ENCODE measurements around the gene GAB1.

The GAB1 gene

DNA sequence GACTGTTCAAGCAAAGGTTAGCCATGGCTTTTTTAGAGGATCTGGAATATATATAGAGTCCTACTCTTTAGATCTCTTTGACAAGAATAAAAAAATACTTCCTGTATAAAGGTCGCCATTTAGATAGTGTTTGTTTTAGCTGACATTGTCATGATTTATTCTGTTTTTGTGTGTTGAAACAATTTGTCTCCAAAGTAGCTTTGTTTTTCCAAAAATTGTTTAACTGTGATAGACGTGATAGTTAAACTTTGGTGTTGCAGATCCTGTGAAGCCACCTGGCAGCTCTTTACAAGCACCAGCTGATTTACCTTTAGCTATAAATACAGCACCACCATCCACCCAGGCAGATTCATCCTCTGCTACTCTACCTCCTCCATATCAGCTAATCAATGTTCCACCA is 96.6 kb downstream of the GAB1 start:
- Histone ChIP-seq H4K20me1 (ENCODE audit: insufficient read depth, low read length) (no peaks in the 10 kb centered on the region), H2AFZ (ENCODE audit: low read length) (no peak overlapping the region)
- TF ChIP-seq, protein P1, sequence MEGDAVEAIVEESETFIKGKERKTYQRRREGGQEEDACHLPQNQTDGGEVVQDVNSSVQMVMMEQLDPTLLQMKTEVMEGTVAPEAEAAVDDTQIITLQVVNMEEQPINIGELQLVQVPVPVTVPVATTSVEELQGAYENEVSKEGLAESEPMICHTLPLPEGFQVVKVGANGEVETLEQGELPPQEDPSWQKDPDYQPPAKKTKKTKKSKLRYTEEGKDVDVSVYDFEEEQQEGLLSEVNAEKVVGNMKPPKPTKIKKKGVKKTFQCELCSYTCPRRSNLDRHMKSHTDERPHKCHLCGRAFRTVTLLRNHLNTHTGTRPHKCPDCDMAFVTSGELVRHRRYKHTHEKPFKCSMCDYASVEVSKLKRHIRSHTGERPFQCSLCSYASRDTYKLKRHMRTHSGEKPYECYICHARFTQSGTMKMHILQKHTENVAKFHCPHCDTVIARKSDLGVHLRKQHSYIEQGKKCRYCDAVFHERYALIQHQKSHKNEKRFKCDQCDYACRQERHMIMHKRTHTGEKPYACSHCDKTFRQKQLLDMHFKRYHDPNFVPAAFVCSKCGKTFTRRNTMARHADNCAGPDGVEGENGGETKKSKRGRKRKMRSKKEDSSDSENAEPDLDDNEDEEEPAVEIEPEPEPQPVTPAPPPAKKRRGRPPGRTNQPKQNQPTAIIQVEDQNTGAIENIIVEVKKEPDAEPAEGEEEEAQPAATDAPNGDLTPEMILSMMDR (IDR thresholded peaks at IDR 0.05; ENCODE audit: low read length) = no peak
- no peak for TF ChIP-seq EZH2 (IDR thresholded peaks at IDR 0.05; ENCODE audit: borderline replicate concordance, low read length)

DNA sequence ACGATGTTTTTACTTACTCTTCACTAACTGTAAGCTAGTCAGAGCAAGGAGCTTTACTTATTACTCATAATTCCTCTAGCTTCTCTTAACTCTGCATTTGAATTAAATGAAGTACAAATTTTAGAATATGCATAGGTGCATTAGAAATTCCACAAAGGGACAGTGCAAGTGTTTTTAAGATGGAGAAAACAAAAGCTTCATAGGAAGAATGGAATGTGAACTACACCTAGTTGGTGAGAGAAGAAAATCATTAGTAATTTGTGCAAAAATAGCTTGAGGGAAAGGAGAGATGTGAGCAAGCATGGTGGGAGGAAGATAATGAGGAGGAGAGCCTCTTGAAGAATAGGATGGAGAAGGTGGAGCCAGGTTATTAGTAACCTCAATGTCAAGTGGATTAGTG is 99.3 kb downstream of the GAB1 start:
- Histone ChIP-seq H3K4me1 (ENCODE audit: insufficient read depth, low read length, severe bottlenecking) (no peaks in the 10 kb centered on the region), H3K9me3 (ENCODE audit: low read length) (no peaks in the 10 kb centered on the region), H2AFZ (ENCODE audit: low read length) (no peak overlapping the region), H3K4me3 (ENCODE audit: low read depth, low read length, poor library complexity, severe bottlenecking) (no peak overlapping the region), H3K9me2 (ENCODE audit: low read depth, low read length) (no peaks in the 10 kb centered on the region), H3K27me3 (ENCODE audit: insufficient read depth, low read length) (no peaks in the 10 kb centered on the region), H3K9ac (ENCODE audit: low read length) (no peak overlapping the region), H4K20me1 (ENCODE audit: insufficient read depth, low read length) (no peaks in the 10 kb centered on the region), H3K36me3 (ENCODE audit: insufficient read depth, low read length) (no peaks in the 10 kb centered on the region), H3F3A (ENCODE audit: insufficient read depth, low read length) (no peaks in the 10 kb centered on the region), H3K79me2 (ENCODE audit: insufficient read depth, low read length) (no peaks in the 10 kb centered on the region), H3K27ac (ENCODE audit: low read depth, low read length, poor library complexity, severe bottlenecking) (no peak overlapping the region), H3K4me2 (ENCODE audit: low read length) (no peak overlapping the region)
- TF ChIP-seq EZH2 (IDR thresholded peaks at IDR 0.05; ENCODE audit: borderline replicate concordance, low read length) = no peak
- TF ChIP-seq, protein P1 (IDR thresholded peaks at IDR 0.05; ENCODE audit: low read length) = no peak

More for the DNA sequence above, 96.6 kb downstream of the GAB1 start:
- no peaks in the 10 kb centered on the region for H3K27me3 ChIP-seq (ENCODE audit: insufficient read depth, low read length)
- H3K27ac ChIP-seq (ENCODE audit: low read depth, low read length, poor library complexity, severe bottlenecking) = no peak overlapping the region
- no peaks in the 10 kb centered on the region for H3F3A ChIP-seq (ENCODE audit: insufficient read depth, low read length)
- H3K4me3 ChIP-seq (ENCODE audit: low read depth, low read length, poor library complexity, severe bottlenecking) = no peak overlapping the region
- H3K79me2 ChIP-seq (ENCODE audit: insufficient read depth, low read length) = no peaks in the 10 kb centered on the region
- H3K4me2 ChIP-seq (ENCODE audit: low read length) = no peak overlapping the region
- H3K4me1 ChIP-seq (ENCODE audit: insufficient read depth, low read length, severe bottlenecking) = no peaks in the 10 kb centered on the region
- H3K36me3 ChIP-seq (ENCODE audit: insufficient read depth, low read length) = no peaks in the 10 kb centered on the region
- H3K9me3 ChIP-seq (ENCODE audit: low read length) = no peaks in the 10 kb centered on the region
- H3K9me2 ChIP-seq (ENCODE audit: low read depth, low read length) = no peaks in the 10 kb centered on the region
- no peak overlapping the region for H3K9ac ChIP-seq (ENCODE audit: low read length)

DNA sequence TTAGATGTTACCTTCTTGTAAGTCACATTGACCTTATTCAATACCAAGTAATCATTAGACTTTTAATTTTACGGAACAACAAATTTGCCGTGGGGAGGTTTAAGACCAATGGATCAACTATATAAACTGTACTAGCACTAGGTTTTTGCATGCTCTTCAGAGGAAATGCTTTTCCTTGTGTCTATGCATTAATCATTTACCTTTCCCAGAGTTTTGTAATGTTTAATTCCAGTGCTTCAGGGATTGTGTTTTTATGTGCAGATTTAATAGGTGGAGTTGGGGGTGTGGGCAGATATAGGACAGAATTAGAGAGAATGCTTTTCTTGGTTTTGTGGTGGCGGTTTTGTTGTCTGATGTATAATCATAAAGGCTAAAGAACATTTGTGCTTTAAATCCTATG is 100.8 kb downstream of the GAB1 start:
- H4K20me1 ChIP-seq (ENCODE audit: insufficient read depth, low read length) = no peaks in the 10 kb centered on the region
- no peak for TF ChIP-seq EZH2 (IDR thresholded peaks at IDR 0.05; ENCODE audit: borderline replicate concordance, low read length)
- TF ChIP-seq, protein P1 (IDR thresholded peaks at IDR 0.05; ENCODE audit: low read length) = no peak
- no peak overlapping the region for H3K9ac ChIP-seq (ENCODE audit: low read length)
- no peaks in the 10 kb centered on the region for H3K79me2 ChIP-seq (ENCODE audit: insufficient read depth, low read length)
- no peaks in the 10 kb centered on the region for H3F3A ChIP-seq (ENCODE audit: insufficient read depth, low read length)
- no peaks in the 10 kb centered on the region for H3K9me2 ChIP-seq (ENCODE audit: low read depth, low read length)
- H2AFZ ChIP-seq (ENCODE audit: low read length) = no peak overlapping the region
- no peaks in the 10 kb centered on the region for H3K27me3 ChIP-seq (ENCODE audit: insufficient read depth, low read length)
- H3K4me1 ChIP-seq (ENCODE audit: insufficient read depth, low read length, severe bottlenecking) = no peaks in the 10 kb centered on the region
- H3K27ac ChIP-seq (ENCODE audit: low read depth, low read length, poor library complexity, severe bottlenecking) = no peak overlapping the region
- no peaks in the 10 kb centered on the region for H3K9me3 ChIP-seq (ENCODE audit: low read length)
- no peak overlapping the region for H3K4me3 ChIP-seq (ENCODE audit: low read depth, low read length, poor library complexity, severe bottlenecking)
- no peak overlapping the region for H3K4me2 ChIP-seq (ENCODE audit: low read length)
- no peaks in the 10 kb centered on the region for H3K36me3 ChIP-seq (ENCODE audit: insufficient read depth, low read length)
